Measurements from ENCODE around the gene SRSF12. TPM values are rescaled to one million over a fixed set of nuclear protein-coding genes. Genes with fewer than 3 reads are reported as not detected.

Gene SRSF12
- total and polyA plus RNA-seq, 9 of the 15 experiments (the other 6 are each of a cell fraction or from before 2014, with no cell fraction given) = not detected

GRCh38 chr6:89122625-89123024 lies 4.8 kb upstream of the SRSF12 start (continued):
- TF ChIP-seq, protein P1, sequence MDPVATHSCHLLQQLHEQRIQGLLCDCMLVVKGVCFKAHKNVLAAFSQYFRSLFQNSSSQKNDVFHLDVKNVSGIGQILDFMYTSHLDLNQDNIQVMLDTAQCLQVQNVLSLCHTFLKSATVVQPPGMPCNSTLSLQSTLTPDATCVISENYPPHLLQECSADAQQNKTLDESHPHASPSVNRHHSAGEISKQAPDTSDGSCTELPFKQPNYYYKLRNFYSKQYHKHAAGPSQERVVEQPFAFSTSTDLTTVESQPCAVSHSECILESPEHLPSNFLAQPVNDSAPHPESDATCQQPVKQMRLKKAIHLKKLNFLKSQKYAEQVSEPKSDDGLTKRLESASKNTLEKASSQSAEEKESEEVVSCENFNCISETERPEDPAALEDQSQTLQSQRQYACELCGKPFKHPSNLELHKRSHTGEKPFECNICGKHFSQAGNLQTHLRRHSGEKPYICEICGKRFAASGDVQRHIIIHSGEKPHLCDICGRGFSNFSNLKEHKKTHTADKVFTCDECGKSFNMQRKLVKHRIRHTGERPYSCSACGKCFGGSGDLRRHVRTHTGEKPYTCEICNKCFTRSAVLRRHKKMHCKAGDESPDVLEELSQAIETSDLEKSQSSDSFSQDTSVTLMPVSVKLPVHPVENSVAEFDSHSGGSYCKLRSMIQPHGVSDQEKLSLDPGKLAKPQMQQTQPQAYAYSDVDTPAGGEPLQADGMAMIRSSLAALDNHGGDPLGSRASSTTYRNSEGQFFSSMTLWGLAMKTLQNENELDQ (CRISPR knock-in tag; IDR thresholded peaks at IDR 0.05; ENCODE audit: borderline replicate concordance) = no peak
- TF ChIP-seq, protein P2, sequence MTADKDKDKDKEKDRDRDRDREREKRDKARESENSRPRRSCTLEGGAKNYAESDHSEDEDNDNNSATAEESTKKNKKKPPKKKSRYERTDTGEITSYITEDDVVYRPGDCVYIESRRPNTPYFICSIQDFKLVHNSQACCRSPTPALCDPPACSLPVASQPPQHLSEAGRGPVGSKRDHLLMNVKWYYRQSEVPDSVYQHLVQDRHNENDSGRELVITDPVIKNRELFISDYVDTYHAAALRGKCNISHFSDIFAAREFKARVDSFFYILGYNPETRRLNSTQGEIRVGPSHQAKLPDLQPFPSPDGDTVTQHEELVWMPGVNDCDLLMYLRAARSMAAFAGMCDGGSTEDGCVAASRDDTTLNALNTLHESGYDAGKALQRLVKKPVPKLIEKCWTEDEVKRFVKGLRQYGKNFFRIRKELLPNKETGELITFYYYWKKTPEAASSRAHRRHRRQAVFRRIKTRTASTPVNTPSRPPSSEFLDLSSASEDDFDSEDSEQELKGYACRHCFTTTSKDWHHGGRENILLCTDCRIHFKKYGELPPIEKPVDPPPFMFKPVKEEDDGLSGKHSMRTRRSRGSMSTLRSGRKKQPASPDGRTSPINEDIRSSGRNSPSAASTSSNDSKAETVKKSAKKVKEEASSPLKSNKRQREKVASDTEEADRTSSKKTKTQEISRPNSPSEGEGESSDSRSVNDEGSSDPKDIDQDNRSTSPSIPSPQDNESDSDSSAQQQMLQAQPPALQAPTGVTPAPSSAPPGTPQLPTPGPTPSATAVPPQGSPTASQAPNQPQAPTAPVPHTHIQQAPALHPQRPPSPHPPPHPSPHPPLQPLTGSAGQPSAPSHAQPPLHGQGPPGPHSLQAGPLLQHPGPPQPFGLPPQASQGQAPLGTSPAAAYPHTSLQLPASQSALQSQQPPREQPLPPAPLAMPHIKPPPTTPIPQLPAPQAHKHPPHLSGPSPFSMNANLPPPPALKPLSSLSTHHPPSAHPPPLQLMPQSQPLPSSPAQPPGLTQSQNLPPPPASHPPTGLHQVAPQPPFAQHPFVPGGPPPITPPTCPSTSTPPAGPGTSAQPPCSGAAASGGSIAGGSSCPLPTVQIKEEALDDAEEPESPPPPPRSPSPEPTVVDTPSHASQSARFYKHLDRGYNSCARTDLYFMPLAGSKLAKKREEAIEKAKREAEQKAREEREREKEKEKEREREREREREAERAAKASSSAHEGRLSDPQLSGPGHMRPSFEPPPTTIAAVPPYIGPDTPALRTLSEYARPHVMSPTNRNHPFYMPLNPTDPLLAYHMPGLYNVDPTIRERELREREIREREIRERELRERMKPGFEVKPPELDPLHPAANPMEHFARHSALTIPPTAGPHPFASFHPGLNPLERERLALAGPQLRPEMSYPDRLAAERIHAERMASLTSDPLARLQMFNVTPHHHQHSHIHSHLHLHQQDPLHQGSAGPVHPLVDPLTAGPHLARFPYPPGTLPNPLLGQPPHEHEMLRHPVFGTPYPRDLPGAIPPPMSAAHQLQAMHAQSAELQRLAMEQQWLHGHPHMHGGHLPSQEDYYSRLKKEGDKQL (CRISPR knock-in tag; IDR thresholded peaks at IDR 0.05; ENCODE audit: borderline replicate concordance) = no peak
- TF ChIP-seq, protein P3, sequence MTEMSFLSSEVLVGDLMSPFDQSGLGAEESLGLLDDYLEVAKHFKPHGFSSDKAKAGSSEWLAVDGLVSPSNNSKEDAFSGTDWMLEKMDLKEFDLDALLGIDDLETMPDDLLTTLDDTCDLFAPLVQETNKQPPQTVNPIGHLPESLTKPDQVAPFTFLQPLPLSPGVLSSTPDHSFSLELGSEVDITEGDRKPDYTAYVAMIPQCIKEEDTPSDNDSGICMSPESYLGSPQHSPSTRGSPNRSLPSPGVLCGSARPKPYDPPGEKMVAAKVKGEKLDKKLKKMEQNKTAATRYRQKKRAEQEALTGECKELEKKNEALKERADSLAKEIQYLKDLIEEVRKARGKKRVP (CRISPR knock-in tag; IDR thresholded peaks at IDR 0.05) = no peak
- no peak for TF ChIP-seq NR3C1 (CRISPR knock-in tag; IDR thresholded peaks at IDR 0.05)

Measured in K562 (cell line).